ENCODE data around the gene OR6C6.

- TF ChIP-seq CTCF (IDR thresholded peaks at IDR 0.05) = no peak
- TF ChIP-seq POLR2AphosphoS5 (IDR thresholded peaks at IDR 0.05) = no peak
Observed at GRCh38 chr12:55258303-55258702, 38.1 kb downstream of the OR6C6 start.

Data from upper lobe of left lung (tissue), 4 donors.